Aorta (tissue), 5 donors: Measurements from ENCODE around the gene PTPRN2. TPM values are rescaled to one million over a fixed set of nuclear protein-coding genes. Genes with fewer than 3 reads are reported as not detected.

ENCODE experiments used
- ATAC-seq: fragments of 200-7000 bp; cut with Tn5 transposase; one replicate; pipeline ENCODE4 v1.9.1; 2022; ENCODE audit warnings: moderate library complexity; ENCODE audit not compliant: low FRiP score
- DNase-seq, 2 donors: peaks; one replicate each; pipeline ENCODE4 v3.0.0-alpha.2; 2020
- H3K27ac ChIP-seq, 2 donors: one replicate each; pipeline ENCODE4 v1.5.1; 2013; ENCODE audit warnings: low read length in 2 of 2, mild to moderate bottlenecking in 2 of 2, moderate library complexity in 2 of 2, control low read depth in 1 of 2, inconsistent platforms in 1 of 2, low read depth in 1 of 2
- H3K27me3 ChIP-seq, 2 donors: one replicate each; pipeline ENCODE4 v1.6.1; 2013; ENCODE audit warnings: control low read depth in 1 of 2, low read length in 1 of 2, mild to moderate bottlenecking in 1 of 2, moderate library complexity in 1 of 2; ENCODE audit not compliant: insufficient read depth in 2 of 2, control insufficient read depth in 1 of 2
- H3K36me3 ChIP-seq, 2 donors: one replicate each; pipeline ENCODE4 v1.6.1; 2013; ENCODE audit warnings: control low read depth in 1 of 2, low read length in 1 of 2, mild to moderate bottlenecking in 1 of 2; ENCODE audit not compliant: insufficient read depth in 2 of 2, control insufficient read depth in 1 of 2
- H3K4me1 ChIP-seq, 2 donors: one replicate each; pipeline ENCODE4 v1.6.1; 2013; ENCODE audit warnings: low read length in 2 of 2, control low read depth in 1 of 2, mild to moderate bottlenecking in 1 of 2, moderate library complexity in 1 of 2; ENCODE audit not compliant: insufficient read depth in 2 of 2, control insufficient read depth in 1 of 2
- H3K4me3 ChIP-seq, 2 donors: one replicate each; pipeline ENCODE4 v1.5.1; 2013; ENCODE audit warnings: low read length in 2 of 2, control low read depth in 1 of 2, mild to moderate bottlenecking in 1 of 2
- H3K9me3 ChIP-seq: one replicate; pipeline ENCODE4 v1.6.1; 2013; ENCODE audit warnings: mild to moderate bottlenecking, low read length; ENCODE audit not compliant: control insufficient read depth
- WGBS, 2 donors: extraction: QIAGEN DNeasy Blood & Tissue Kit; methylation state at CpG; one replicate each; pipeline ENCODE4 v1.1.7; 2013; 5-methylcytosine and 5-hydroxymethylcytosine counted together
- intact Hi-C, 2 donors: fragments of 100-400 bp; cut with DNase I; formaldehyde crosslinking; loops; one replicate each; pipeline versions ENCODE4 v1.14.2 to v1.15.0; 2022
- polyA plus RNA-seq, 2 donors: library from polyadenylated mRNA; stranded (reverse); fragments of 200-250 nt; gene quantifications; one replicate each; pipeline ENCODE4 v1.2.3, GENCODE V29; 2013
- total RNA-seq, 2 donors: library from RNA; stranded (reverse); fragmentation: NEBNext Ultra II Directional; extraction: Animal tissue kit (Norgen Biotek cat#: 25700); gene quantifications; one replicate each; pipeline ENCODE4 v1.2.1, GENCODE V29; 2021
- donor health status: healthy with polysubstance abuse.
- donor health status: Bipolar disorder and iron deficiency.
- donor health status: DM: no; HTN: no; CAD: no.
- donor health status: DM: no; HTN: no; CAD: no.
- donor health status: DM: yes; HTN: yes; CAD: no.

The PTPRN2 gene
- total and polyA plus RNA-seq, 4 donors: 0.67 to 3.3 (median 1.4) TPM

DNA sequence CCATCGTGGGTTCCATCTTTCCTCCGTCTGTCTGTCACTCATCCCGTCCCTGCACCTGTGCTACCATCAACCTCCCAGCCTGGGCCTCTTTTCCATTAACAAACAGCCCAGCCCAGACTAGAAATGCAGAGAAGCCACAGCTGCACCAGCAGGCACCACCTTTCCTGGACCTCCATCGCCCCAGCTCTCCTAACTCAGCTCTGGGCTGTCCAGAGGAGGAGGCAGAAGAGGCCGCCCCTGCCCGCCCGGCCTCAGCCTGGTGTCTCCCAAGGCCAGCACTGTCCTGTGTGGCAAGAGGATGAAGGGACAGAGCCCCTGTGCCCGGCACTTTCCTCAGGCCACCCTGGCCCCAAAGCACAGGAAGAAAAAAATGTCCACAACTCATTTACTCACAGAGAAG lies 225.6 kb downstream of the PTPRN2 start:
- ATAC-seq: no peak
- Histone ChIP-seq H3K9me3 (no peaks in the 10 kb centered on the region), H3K36me3 (no peaks in the 10 kb centered on the region), H3K4me1 (no peaks in the 10 kb centered on the region), H3K4me3 (no peak overlapping the region), H3K27me3 (no peaks in the 10 kb centered on the region), H3K27ac (no peak overlapping the region)
- WGBS, 2 donors: 77 to 80% methylated on average over 8 of the region's 8 CpGs
- peak in 1 of 2 donors; percentile 67 for DNase-seq
- intact Hi-C loops: no loop called here

DNA sequence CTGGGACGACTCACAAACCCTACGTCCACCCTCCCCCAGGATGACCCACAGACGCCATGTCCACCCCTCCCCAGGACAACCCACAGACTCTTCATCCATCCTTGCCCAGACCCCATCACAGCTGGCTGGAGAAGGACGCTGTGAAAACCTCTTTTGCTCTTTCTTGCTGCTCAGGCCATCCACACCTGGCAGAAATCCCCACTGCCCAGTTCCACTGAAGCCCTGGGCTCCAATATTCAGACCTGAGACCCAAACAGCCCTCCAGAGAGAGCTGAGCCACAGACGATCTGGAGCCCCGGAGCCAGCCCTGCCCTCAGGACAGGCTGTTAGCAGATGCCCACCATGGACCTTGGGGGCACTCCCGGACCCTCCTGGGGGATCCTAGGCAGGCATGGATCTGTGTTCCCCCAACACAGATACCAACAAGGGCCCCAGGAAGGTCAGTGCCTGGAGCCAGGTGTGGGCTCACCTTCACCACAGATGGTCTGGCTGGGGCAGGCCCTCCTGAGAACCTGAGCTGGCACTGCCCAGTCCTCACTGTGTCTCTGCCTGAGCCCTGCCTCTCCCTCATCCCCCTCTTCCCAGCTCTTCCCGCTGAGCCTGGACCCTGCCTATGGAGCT lies 226.2 kb downstream of the PTPRN2 start:
- 70 to 71% methylated on average over 6 to 8 of the region's 8 CpGs for WGBS, 2 donors
- H3K27ac ChIP-seq: no peak overlapping the region
- DNase-seq: peak in 1 of 2 donors; percentile 67
- intact Hi-C loops: no loop called here
- H3K4me3 ChIP-seq: no peak overlapping the region
- no peaks in the 10 kb centered on the region for H3K27me3 ChIP-seq
- H3K4me1 ChIP-seq: no peaks in the 10 kb centered on the region
- H3K9me3 ChIP-seq: no peaks in the 10 kb centered on the region
- no peak for ATAC-seq
- no peaks in the 10 kb centered on the region for H3K36me3 ChIP-seq

DNA sequence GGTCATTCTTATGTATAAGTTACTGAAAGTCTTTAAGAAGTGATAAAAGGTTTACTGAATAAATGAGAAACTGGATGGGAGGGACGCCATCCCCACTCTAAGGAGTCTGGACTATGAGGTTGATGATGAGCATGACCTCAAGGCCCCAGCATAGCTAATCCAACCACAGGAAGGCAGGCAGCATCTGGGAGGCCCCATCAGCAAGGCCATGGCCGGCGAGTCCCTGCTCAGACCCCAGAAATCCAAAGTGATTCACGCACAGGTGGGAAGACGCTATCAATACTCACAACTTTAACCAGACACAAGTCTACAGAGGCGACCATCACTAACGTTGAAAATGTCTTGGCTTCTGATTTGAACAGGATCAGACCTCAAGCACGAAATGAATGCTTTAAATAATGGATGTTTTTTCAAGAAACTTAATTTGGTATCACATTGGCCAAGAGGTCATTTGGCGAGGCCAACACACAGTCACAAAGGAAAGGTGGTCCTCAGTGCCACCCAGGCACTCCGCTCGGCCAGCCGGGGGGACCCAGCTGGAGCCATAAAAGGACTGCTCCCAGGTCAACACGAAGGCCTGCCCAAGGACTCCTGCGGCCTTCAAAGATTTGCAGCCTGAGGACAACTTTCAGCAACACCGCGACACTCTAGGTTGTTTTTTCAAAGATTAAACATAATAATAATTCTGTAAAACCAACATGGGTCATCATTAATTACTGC lies 228.5 kb downstream of the PTPRN2 start:
- H3K9me3 ChIP-seq: peaks cover 6% of the 10 kb centered on the region
- WGBS, 2 donors: 73 to 79% methylated on average over 16 of the region's 16 CpGs
- H3K4me3 ChIP-seq: no peak overlapping the region
- DNase-seq (peak in 1 of 2 donors; percentile 34), ATAC-seq (no peak)
- no peak overlapping the region for H3K27ac ChIP-seq
- no peaks in the 10 kb centered on the region for H3K36me3 ChIP-seq
- intact Hi-C loops: no loop called here
- H3K27me3 ChIP-seq: no peaks in the 10 kb centered on the region
- no peaks in the 10 kb centered on the region for H3K4me1 ChIP-seq

DNA sequence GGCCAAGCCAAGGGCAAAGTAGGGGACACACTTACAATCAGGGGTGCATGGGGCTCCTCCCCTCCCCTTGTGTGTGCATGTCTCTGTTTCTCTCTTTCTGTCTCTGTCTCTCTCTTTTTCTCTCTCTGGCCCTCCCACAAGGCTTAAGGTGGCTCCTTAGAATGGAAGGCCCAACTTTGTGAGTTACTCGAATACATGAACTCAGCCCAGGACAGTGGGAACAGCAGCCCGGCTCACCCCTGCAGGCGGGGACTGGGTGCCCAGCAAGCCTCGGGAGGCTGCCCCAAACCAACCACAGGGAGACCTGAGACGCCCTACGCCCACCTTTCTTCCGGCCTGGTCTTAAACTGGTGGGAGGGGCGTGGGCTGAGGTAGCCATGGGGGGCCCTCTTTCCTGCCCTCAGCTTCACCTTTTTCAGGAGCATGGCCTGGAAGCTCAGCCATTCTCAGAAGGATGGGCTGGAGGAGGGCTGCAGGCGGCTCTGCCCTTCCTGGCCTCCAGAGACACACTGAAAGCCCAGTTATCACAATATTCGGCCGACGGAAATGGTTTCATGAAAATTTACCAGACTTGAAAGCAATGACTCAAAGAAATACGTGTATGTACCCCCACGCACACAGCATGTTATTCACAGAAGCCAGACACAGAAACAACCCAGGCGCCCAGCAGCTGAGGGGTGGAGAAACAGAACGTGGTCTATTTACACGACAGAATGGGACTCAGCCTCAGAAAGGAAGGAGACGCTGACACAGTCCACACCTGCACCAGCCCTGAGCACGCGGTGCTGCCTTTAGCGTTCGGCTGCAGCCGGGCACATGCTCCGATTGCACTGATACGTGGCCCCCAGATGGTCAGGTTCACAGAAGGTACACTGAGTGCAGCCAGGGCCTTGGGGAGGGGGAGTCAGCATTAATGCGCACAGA lies 229.5 kb downstream of the PTPRN2 start:
- peak in 1 of 2 donors; percentile 41 for DNase-seq
- no peaks in the 10 kb centered on the region for H3K4me1 ChIP-seq
- WGBS, 2 donors: 81 to 84% methylated on average over 26 of the region's 26 CpGs
- H3K27me3 ChIP-seq: no peaks in the 10 kb centered on the region
- peaks cover 6% of the 10 kb centered on the region for H3K9me3 ChIP-seq
- H3K4me3 ChIP-seq: no peak overlapping the region
- intact Hi-C loops: no loop called here
- no peak overlapping the region for H3K27ac ChIP-seq
- ATAC-seq: no peak
- no peaks in the 10 kb centered on the region for H3K36me3 ChIP-seq

DNA sequence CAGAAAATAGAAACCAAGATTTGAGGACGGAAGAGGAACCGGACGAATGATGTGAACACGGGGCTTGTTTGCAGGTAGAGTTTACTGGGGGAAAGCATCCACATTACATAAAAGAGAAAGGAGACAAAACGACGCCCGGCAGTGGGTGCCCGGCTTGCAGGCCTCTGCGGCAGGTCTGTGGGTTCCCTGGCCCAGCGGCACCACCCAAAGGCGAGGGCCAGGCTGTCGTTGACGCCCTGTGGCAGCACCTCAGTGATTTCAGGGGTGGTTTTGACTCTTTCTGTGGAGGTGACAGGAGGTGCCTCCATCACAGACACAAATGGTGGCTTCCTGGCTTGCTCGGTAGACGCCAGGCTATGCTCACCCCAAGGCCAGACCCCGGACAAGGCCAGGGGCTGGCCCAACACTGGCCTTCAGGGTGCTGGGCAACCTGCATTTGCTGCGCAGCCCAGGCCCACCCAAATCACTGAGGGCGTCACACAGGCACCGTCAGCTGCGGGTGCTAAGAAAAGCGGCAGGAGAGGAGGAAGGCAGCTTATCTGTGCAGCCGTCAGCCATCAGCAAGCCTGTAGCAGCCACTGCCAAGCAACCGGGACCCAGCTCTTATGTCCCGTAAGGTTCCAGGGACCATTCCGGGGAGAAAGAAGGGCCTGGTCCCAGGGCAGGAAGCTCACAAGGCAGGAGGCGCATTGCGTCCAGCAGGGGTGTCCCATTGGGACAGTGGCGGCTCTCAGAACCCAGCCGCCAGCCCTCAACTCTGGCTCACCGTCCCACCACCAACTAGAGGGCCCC lies 230.3 kb downstream of the PTPRN2 start:
- ATAC-seq (peak; percentile 46), DNase-seq (peak in 1 of 2 donors; percentile 43)
- H3K9me3 ChIP-seq: peaks cover 6% of the 10 kb centered on the region
- H3K4me1 ChIP-seq: no peaks in the 10 kb centered on the region
- no peaks in the 10 kb centered on the region for H3K27me3 ChIP-seq
- WGBS, 2 donors: 86 to 87% methylated on average over 30 of the region's 30 CpGs
- no peaks in the 10 kb centered on the region for H3K36me3 ChIP-seq
- intact Hi-C loops: no loop called here
- no peak overlapping the region for H3K27ac ChIP-seq
- H3K4me3 ChIP-seq: no peak overlapping the region

DNA sequence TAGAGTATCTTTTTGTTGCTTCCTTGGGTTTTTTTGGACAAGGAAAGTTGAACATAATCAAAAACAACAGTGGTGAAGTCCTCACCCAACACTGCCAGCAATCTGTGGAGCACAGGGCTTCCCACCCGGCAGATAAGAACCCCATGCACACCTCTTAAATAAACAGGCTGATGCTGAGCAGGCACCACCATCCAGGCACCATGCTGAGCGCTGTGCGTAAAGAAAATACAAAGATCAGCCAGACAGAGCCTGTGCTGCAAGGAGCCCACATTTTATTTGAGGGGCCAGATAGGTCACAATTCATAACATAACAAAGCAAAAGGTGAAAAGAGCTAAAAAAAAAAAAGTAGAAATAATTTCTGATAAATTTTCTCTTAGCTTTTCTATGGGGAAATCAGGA lies 231.2 kb downstream of the PTPRN2 start:
- Histone ChIP-seq H3K36me3 (no peaks in the 10 kb centered on the region), H3K9me3 (peaks cover 6% of the 10 kb centered on the region), H3K27ac (no peak overlapping the region), H3K4me1 (no peaks in the 10 kb centered on the region), H3K4me3 (no peak overlapping the region), H3K27me3 (no peaks in the 10 kb centered on the region)
- DNase-seq (no peak), ATAC-seq (no peak)
- WGBS, 2 donors: 39 to 48% methylated on average over 3 of the region's 3 CpGs
- intact Hi-C loops: no loop called here

DNA sequence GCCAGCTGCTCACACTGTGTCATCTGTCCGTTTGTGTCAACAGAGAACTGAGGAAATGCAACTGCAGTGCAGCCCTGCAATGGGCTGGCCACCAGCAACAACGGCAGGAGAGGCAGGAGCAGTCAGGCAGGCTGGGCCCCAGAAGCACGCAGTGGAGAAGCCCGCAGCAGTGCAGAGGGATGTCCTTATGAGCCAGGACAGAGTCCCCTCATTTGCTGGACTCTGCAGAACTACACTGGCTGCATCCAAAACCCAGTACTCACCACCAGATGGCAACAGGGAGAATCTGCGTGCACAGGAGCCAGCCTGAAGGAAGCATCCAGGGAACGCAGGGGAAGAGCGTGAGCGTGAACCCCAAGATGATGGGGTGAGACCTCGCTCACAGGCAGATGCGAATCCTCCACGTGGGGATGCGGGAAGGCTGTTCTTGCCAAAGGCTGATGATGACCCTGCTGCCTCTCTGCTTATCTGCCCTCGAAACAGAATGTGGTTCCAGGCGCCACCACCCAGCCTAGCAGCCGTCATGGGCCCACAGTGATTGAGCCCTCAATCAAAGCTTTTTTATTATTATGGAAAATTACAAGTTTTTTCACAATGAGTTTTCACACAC lies 232.1 kb downstream of the PTPRN2 start:
- no peaks in the 10 kb centered on the region for H3K27me3 ChIP-seq
- intact Hi-C loops: no loop called here
- no peaks in the 10 kb centered on the region for H3K36me3 ChIP-seq
- H3K27ac ChIP-seq: no peak overlapping the region
- no peaks in the 10 kb centered on the region for H3K4me1 ChIP-seq
- 62 to 66% methylated on average over 15 of the region's 15 CpGs for WGBS, 2 donors
- peak in 1 of 2 donors; percentile 17 for DNase-seq
- ATAC-seq: no peak
- H3K4me3 ChIP-seq: no peak overlapping the region
- peaks cover 6% of the 10 kb centered on the region for H3K9me3 ChIP-seq

DNA sequence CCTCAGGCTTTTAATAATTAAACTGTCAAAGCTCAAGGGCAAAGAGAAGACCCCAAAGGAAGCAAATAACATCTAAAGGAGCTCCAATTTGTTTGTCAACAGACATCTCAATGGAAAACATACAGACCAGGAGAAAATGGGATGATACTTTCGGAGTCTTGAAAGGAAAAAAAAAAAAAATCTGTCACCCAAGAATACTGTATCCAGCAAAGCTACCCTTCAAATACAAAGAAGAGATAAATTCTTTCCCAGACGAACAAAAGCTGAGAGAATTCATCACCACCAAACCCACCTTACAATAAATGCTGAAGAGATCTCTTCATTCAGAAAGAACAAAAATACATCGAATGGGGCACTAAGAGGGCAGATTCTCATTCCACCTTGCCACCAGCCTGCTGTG lies 232.8 kb downstream of the PTPRN2 start:
- DNase-seq (no peak), ATAC-seq (no peak)
- peaks cover 6% of the 10 kb centered on the region for H3K9me3 ChIP-seq
- no peaks in the 10 kb centered on the region for H3K4me1 ChIP-seq
- no peak overlapping the region for H3K4me3 ChIP-seq
- H3K36me3 ChIP-seq: no peaks in the 10 kb centered on the region
- H3K27ac ChIP-seq: no peak overlapping the region
- H3K27me3 ChIP-seq: no peaks in the 10 kb centered on the region
- intact Hi-C loops: no loop called here
- 80 to 83% methylated on average over 3 of the region's 3 CpGs for whole genome bisulfite sequencing, 2 donors
